Central memory CD4-positive, alpha-beta T cell (primary cell): ENCODE results near the gene PITHD1.
"Not testable (repeated sequence)": the region's sequence is repeated elsewhere in the genome, so short reads cannot be mapped to it uniquely, and the experiment has no call there.

Experiments
- DNase-seq: peaks from one replicate; pipeline ENCODE4 v3.0.0; 2022

The PITHD1 gene

GRCh38 chr1:23799570-23800399, 21.6 kb downstream of the PITHD1 start:
- peak; percentile 26 for DNase-seq

GRCh38 chr1:23800400-23801337, 22.5 kb downstream of the PITHD1 start, which contains the start of gene GALE:
Gene GALE, minus strand, starts transcription at chr1:23800754. Its CDS starts 1,747 bp downstream, at chr1:23799007.
- DNase-seq = peak; percentile 94

GRCh38 chr1:23801338-23801748, 23.1 kb downstream of the PITHD1 start:
- DNase-seq = no peak

- DNase-seq = no peak
Observed at GRCh38 chr1:23801876-23802275, 23.7 kb downstream of the PITHD1 start.

- DNase-seq = not testable (repeated sequence)
Observed at GRCh38 chr1:23802809-23803342, 24.7 kb downstream of the PITHD1 start.

GRCh38 chr1:23803674-23804073, 25.5 kb downstream of the PITHD1 start:
- no peak for DNase-seq

- no peak for DNase-seq
Observed at GRCh38 chr1:23804183-23804835, 26.1 kb downstream of the PITHD1 start.

- no peak for DNase-seq
Observed at GRCh38 chr1:23805025-23805424, 26.8 kb downstream of the PITHD1 start.

GRCh38 chr1:23806280-23806679, 28.1 kb downstream of the PITHD1 start:
- DNase-seq = no peak

- no peak for DNase-seq
Observed at GRCh38 chr1:23807453-23807852, 29.2 kb downstream of the PITHD1 start.

- peak; percentile 79 for DNase-seq
Observed at GRCh38 chr1:23809751-23810171, 31.5 kb downstream of the PITHD1 start.

GRCh38 chr1:23810818-23811540, 32.8 kb downstream of the PITHD1 start:
- peak; percentile 38 for DNase-seq

GRCh38 chr1:23814016-23814415, 35.8 kb downstream of the PITHD1 start:
- no peak for DNase-seq

GRCh38 chr1:23816361-23816760, 38.1 kb downstream of the PITHD1 start:
- DNase-seq = no peak

- no peak for DNase-seq
Observed at GRCh38 chr1:23816906-23817305, 38.7 kb downstream of the PITHD1 start.

- no peak for DNase-seq
Observed at GRCh38 chr1:23817633-23818032, 39.4 kb downstream of the PITHD1 start.

GRCh38 chr1:23823767-23824166, 45.5 kb downstream of the PITHD1 start:
- no peak for DNase-seq

- DNase-seq = no peak
Observed at GRCh38 chr1:23824711-23825075, 46.5 kb downstream of the PITHD1 start.

- DNase-seq = peak; percentile 81
Observed at GRCh38 chr1:23825076-23825761, 47.0 kb downstream of the PITHD1 start, which contains the start of gene HMGCL. Gene HMGCL, minus strand, starts transcription at chr1:23825429. Its CDS starts 14 bp downstream, at chr1:23825415.

GRCh38 chr1:23825762-23826522, 47.7 kb downstream of the PITHD1 start:
- no peak for DNase-seq
